Measurements from ENCODE around the gene TMEM53.

- no peak for TF ChIP-seq SP1 (IDR thresholded peaks at IDR 0.05)
- TF ChIP-seq ELF4 (IDR thresholded peaks at IDR 0.05): no peak
- no peak for TF ChIP-seq CTBP1 (IDR thresholded peaks at IDR 0.05; ENCODE audit: borderline replicate concordance)
These were observed 21.8 kb upstream of the TMEM53 start for GRCh38 chr1:44696101-44696500.
